Heart right ventricle (tissue), 16 donors: ENCODE measurements around the gene KCNH1. TPM values are rescaled to one million over a fixed set of nuclear protein-coding genes. Genes with fewer than 3 reads are reported as not detected.

Experiments
- ATAC-seq, 8 donors: fragments of 200-7000 bp; cut with Tn5 transposase; one replicate each; pipeline ENCODE4 v1.9.1; 2020; ENCODE audit warnings: mild to moderate bottlenecking in 8 of 8, moderate library complexity in 8 of 8, moderate number of reproducible peaks in 1 of 8
- DNase-seq, 2 donors: peaks; one replicate each; pipeline ENCODE4 v3.0.0-alpha.2; 2020
- H3K27ac ChIP-seq, 10 donors: fragments of 200-600 bp; sonication (generic) in 2 of 10; one replicate each; pipeline versions ENCODE4 v1.5.0 to v1.8.0; 2020 to 2022; ENCODE audit warnings: mild to moderate bottlenecking in 3 of 10
- H3K27me3 ChIP-seq, 7 donors: fragments of 200-600 bp; one replicate each; pipeline ENCODE4 v1.8.0; 2021 to 2022; ENCODE audit warnings: mild to moderate bottlenecking in 2 of 7
- H3K36me3 ChIP-seq, 9 donors: fragments of 200-600 bp; sonication (generic) in 1 of 9; one replicate each; pipeline versions ENCODE4 v1.5.0 to v1.8.0; 2020 to 2022; ENCODE audit warnings: mild to moderate bottlenecking in 2 of 9
- H3K4me1 ChIP-seq, 9 donors: fragments of 200-600 bp; sonication (generic) in 1 of 9; one replicate each; pipeline versions ENCODE4 v1.5.0 to v1.8.0; 2020 to 2022; ENCODE audit warnings: mild to moderate bottlenecking in 4 of 9
- H3K4me3 ChIP-seq, 10 donors: fragments of 200-600 bp; sonication (generic) in 2 of 10; one replicate each; pipeline versions ENCODE4 v1.5.0 to v1.8.0; 2020 to 2022; ENCODE audit warnings: mild to moderate bottlenecking in 7 of 10, moderate library complexity in 2 of 10
- H3K9me3 ChIP-seq, 11 donors: fragments of 200-600 bp in 10 of 11; sonication (generic) in 2 of 11; one replicate each; pipeline versions ENCODE4 v1.5.0 to v1.8.0; 2013 to 2022; ENCODE audit warnings: mild to moderate bottlenecking in 2 of 11, control low read depth in 1 of 11, moderate library complexity in 1 of 11
- CTCF ChIP-seq, 9 donors: fragments of 200-600 bp; sonication (generic) in 2 of 9; IDR thresholded peaks; one replicate each; pipeline versions ENCODE4 v1.5.0 to v1.8.0; 2021 to 2022; ENCODE audit warnings: antibody characterized with exemption in 9 of 9, mild to moderate bottlenecking in 5 of 9, moderate library complexity in 1 of 9
- WGBS, 2 donors: extraction: QIAGEN DNeasy Blood & Tissue Kit; methylation state at CpG; one replicate each; pipeline ENCODE4 v1.1.7; 2013; ENCODE audit warnings: inconsistent platforms in 1 of 2; 5-methylcytosine and 5-hydroxymethylcytosine counted together
- intact Hi-C, 10 donors: fragments of 100-400 bp; cut with DNase I; formaldehyde crosslinking; loops; one replicate each; pipeline versions ENCODE4 v1.11.1 to v1.14.2; 2022
- polyA plus RNA-seq, 2 donors: library from polyadenylated mRNA; stranded (reverse); fragments of 200-250 nt; gene quantifications; one replicate each; pipeline ENCODE4 v1.2.3, GENCODE V29; 2013
- total RNA-seq, 10 donors: library from RNA; stranded (reverse); fragmentation: NEBNext Ultra II Directional in 3 of 10; extraction: Animal tissue kit (Norgen Biotek cat#: 25700) in 3 of 10; gene quantifications; one replicate each; pipeline versions ENCODE4 v1.2.1 to v1.2.4, GENCODE V29; 2021 to 2023
- donor health status: Arrhythmogenic right ventricular cardiomyopathy.
- donor health status: ischemic (EF 13 %, LVEDD 7.1; RV severe dilation, severe dysfunction).
- donor health status: healthy with polysubstance abuse.
- donor health status: DM: no; HTN: yes; CAD: no.
- donor health status: DM: no; HTN: no; CAD: no.
- donor health status: ischemic (EF 25% LVEDD 6.9; RV normal size, moderate dysfunction).
- donor health status: ischemic (EF 25% LVEDD 5.7; RV mildly dilated, moderate dysfunction).
- donor health status: healthy.
- donor health status: DM: yes; HTN: yes; CAD: no.
- donor health status: Ischemic cardiomyopathy.
- donor health status: ischemic (EF 35%, LVEDD 5.7; RV mildly dilated, moderate dysfunction).
- donor health status: nonischemic (EF 11% LVEDD 7.7; RV severe dilation, severe dysfunction).
- donor health status: DM: yes; HTN: yes; CAD: no.
- donor health status: PGD.
- donor health status: ischemic (EF 29% LVEDD 5.4; RV normal size, mild dysfunction).
- donor health status: nonischemic (EF 23%, LVEDD 6.1; RV moderate dilation, normal function).

Gene KCNH1
- total and polyA plus RNA-seq, 12 donors = 0.09 TPM; not detected in 11

- TF ChIP-seq CTCF (IDR thresholded peaks at IDR 0.05) = no peak
- H3K36me3 ChIP-seq = no peaks in the 10 kb centered on the region
- no peaks in the 10 kb centered on the region for H3K27me3 ChIP-seq
- H3K9me3 ChIP-seq = peaks cover 0 to under 1% (median 0%) of the 10 kb centered on the region in 11 donors
- no peak overlapping the region for H3K27ac ChIP-seq
- no peak overlapping the region for H3K4me3 ChIP-seq
- 80 to 84% methylated on average over 1 of the region's 1 CpG for WGBS, 2 donors
- ATAC-seq = no peak
- intact Hi-C loops = no loop called here
- no peak for DNase-seq
- H3K4me1 ChIP-seq = no peaks in the 10 kb centered on the region
Observed at GRCh38 chr1:210918893-210919292, 215.1 kb downstream of the KCNH1 start.

- ATAC-seq (no peak), DNase-seq (no peak)
- 66 to 68% methylated on average over 4 of the region's 4 CpGs for WGBS, 2 donors
- TF ChIP-seq CTCF (IDR thresholded peaks at IDR 0.05) = no peak
- Histone ChIP-seq H3K27ac (no peak overlapping the region), H3K4me3 (no peak overlapping the region), H3K36me3 (no peaks in the 10 kb centered on the region), H3K9me3 (no peaks in the 10 kb centered on the region), H3K4me1 (no peaks in the 10 kb centered on the region), H3K27me3 (no peaks in the 10 kb centered on the region)
- intact Hi-C loops = no loop called here
Observed at GRCh38 chr1:210917560-210918169, 216.3 kb downstream of the KCNH1 start.

GRCh38 chr1:210916548-210916947, 217.4 kb downstream of the KCNH1 start:
- 83 to 90% methylated on average over 4 of the region's 4 CpGs for WGBS, 2 donors

GRCh38 chr1:210915890-210916507, 217.9 kb downstream of the KCNH1 start:
- no peaks in the 10 kb centered on the region for H3K36me3 ChIP-seq
- no peak overlapping the region for H3K4me3 ChIP-seq
- no peak for ATAC-seq
- DNase-seq = no peak
- intact Hi-C loops = no loop called here
- no peak overlapping the region for H3K27ac ChIP-seq
- no peaks in the 10 kb centered on the region for H3K27me3 ChIP-seq
- no peak for TF ChIP-seq CTCF (IDR thresholded peaks at IDR 0.05)
- H3K9me3 ChIP-seq = no peaks in the 10 kb centered on the region
- 68 to 75% methylated on average over 6 of the region's 6 CpGs for WGBS, 2 donors
- H3K4me1 ChIP-seq = no peaks in the 10 kb centered on the region

More at GRCh38 chr1:210916548-210916947, 217.4 kb downstream of the KCNH1 start:
- Histone ChIP-seq H3K36me3 (no peaks in the 10 kb centered on the region), H3K4me1 (no peaks in the 10 kb centered on the region), H3K27ac (no peak overlapping the region), H3K9me3 (no peaks in the 10 kb centered on the region), H3K27me3 (no peaks in the 10 kb centered on the region), H3K4me3 (no peak overlapping the region)
- DNase-seq (no peak), ATAC-seq (no peak)
- no peak for TF ChIP-seq CTCF (IDR thresholded peaks at IDR 0.05)
- intact Hi-C loops = no loop called here
